GM23338 (cell line): ENCODE results near the gene RUNX3. TPM values are rescaled to one million over a fixed set of nuclear protein-coding genes. Genes with fewer than 3 reads are reported as not detected.

ENCODE experiments used
- ATAC-seq: fragments of 200-7000 bp; cut with Tn5 transposase; 3 replicates; pipeline ENCODE4 v1.9.1; 2020
- DNase-seq: peaks from one replicate; pipeline ENCODE4 v3.0.0-alpha.2; 2015; ENCODE audit warnings: low spot score
- H2AFZ ChIP-seq: fragments of 200-600 bp; sonication (generic); 2 replicates; pipeline ENCODE4 v1.8.0; 2016; ENCODE audit warnings: antibody characterized with exemption, mild to moderate bottlenecking, moderate library complexity
- H3F3A ChIP-seq: fragments of 200-600 bp; sonication (generic); replicated peaks from 2 replicates; pipeline ENCODE4 v1.8.0; 2017; ENCODE audit warnings: antibody characterized with exemption, mixed run types, low read depth
- H3K27ac ChIP-seq: fragments of 200-600 bp; sonication (generic); 2 replicates; pipeline ENCODE4 v1.6.1; 2016; ENCODE audit warnings: low read depth
- H3K27me3 ChIP-seq: fragments of 200-600 bp; sonication (generic); 2 replicates; pipeline ENCODE4 v1.8.0; 2016; ENCODE audit warnings: mild to moderate bottlenecking, mixed run types, moderate library complexity; ENCODE audit not compliant: insufficient read depth
- H3K36me3 ChIP-seq: fragments of 200-600 bp; sonication (generic); 2 replicates; pipeline ENCODE4 v1.8.0; 2016; ENCODE audit warnings: mild to moderate bottlenecking; ENCODE audit not compliant: insufficient read depth
- H3K4me1 ChIP-seq: fragments of 200-600 bp; sonication (generic); 2 replicates; pipeline ENCODE4 v1.8.0; 2016; ENCODE audit warnings: mild to moderate bottlenecking, moderate library complexity; ENCODE audit not compliant: insufficient read depth
- H3K4me2 ChIP-seq: fragments of 200-600 bp; sonication (generic); 2 replicates; pipeline ENCODE4 v1.7.1; 2017; ENCODE audit warnings: mixed run types
- H3K4me3 ChIP-seq: fragments of 200-600 bp; sonication (generic); 2 replicates; pipeline ENCODE4 v1.6.1; 2016; ENCODE audit warnings: mixed run types
- H3K79me2 ChIP-seq: fragments of 200-600 bp; sonication (generic); replicated peaks from 2 replicates; pipeline ENCODE4 v1.8.0; 2017; ENCODE audit warnings: mild to moderate bottlenecking; ENCODE audit not compliant: insufficient read depth
- H3K9me2 ChIP-seq: fragments of 200-600 bp; sonication (generic); 2 replicates; pipeline ENCODE4 v1.8.0; 2017; ENCODE audit not compliant: insufficient read depth
- H4K20me1 ChIP-seq: fragments of 200-600 bp; sonication (generic); replicated peaks from 2 replicates; pipeline ENCODE4 v1.8.0; 2017; ENCODE audit warnings: mild to moderate bottlenecking; ENCODE audit not compliant: insufficient read depth
- H3K27ac Mint-ChIP-seq: 2 replicates; pipeline ENCODE4 v1.8.0; 2020; ENCODE audit warnings: inconsistent platforms, mild to moderate bottlenecking, moderate library complexity, mixed read lengths
- H3K27me3 Mint-ChIP-seq: 3 replicates; pipeline ENCODE4 v1.8.0; 2022; ENCODE audit warnings: low read depth, mild to moderate bottlenecking, moderate library complexity, mixed read lengths, inconsistent platforms; ENCODE audit not compliant: insufficient read depth, poor library complexity
- H3K36me3 Mint-ChIP-seq: 3 replicates; pipeline ENCODE4 v1.8.0; 2021; ENCODE audit warnings: low read depth, mild to moderate bottlenecking, inconsistent platforms, moderate library complexity, mixed read lengths
- H3K4me1 Mint-ChIP-seq: 3 replicates; pipeline ENCODE4 v1.8.0; 2020; ENCODE audit warnings: mild to moderate bottlenecking, inconsistent platforms, mixed read lengths
- H3K4me3 Mint-ChIP-seq: 3 replicates; pipeline ENCODE4 v1.8.0; 2021; ENCODE audit warnings: moderate library complexity, mild to moderate bottlenecking, inconsistent platforms, mixed read lengths
- H3K9me3 Mint-ChIP-seq: 3 replicates; pipeline ENCODE4 v1.8.0; 2020; ENCODE audit warnings: moderate library complexity, mild to moderate bottlenecking, inconsistent platforms, mixed read lengths
- CREB1 ChIP-seq: fragments of 250-450 bp; sonication (Bioruptor Pico); IDR thresholded peaks from 2 replicates; pipeline ENCODE4 v1.5.0; 2020; ENCODE audit warnings: low read depth, mild to moderate bottlenecking, moderate library complexity
- ETS1 ChIP-seq: IDR thresholded peaks from 2 replicates; pipeline ENCODE4 v1.6.1; 2016; ENCODE audit warnings: antibody characterized with exemption
- EZH2phosphoT487 ChIP-seq: fragments of 200-600 bp; sonication (generic); IDR thresholded peaks from one replicate; pipeline ENCODE4 v1.8.1; 2018; ENCODE audit warnings: antibody characterized with exemption; ENCODE audit not compliant: unreplicated experiment
- JUNB ChIP-seq: IDR thresholded peaks from one replicate; pipeline ENCODE4 v1.6.1; 2016; ENCODE audit warnings: antibody characterized with exemption; ENCODE audit not compliant: unreplicated experiment
- NANOG ChIP-seq: IDR thresholded peaks from 2 replicates; pipeline ENCODE4 v1.6.1; 2016; ENCODE audit warnings: antibody characterized with exemption, borderline replicate concordance
- POLR2AphosphoS5 ChIP-seq: IDR thresholded peaks from 2 replicates; pipeline ENCODE4 v1.6.1; 2016; ENCODE audit warnings: antibody characterized with exemption, low read depth
- REST ChIP-seq: IDR thresholded peaks from one replicate; pipeline ENCODE4 v1.6.1; 2018; ENCODE audit warnings: antibody characterized with exemption; ENCODE audit not compliant: unreplicated experiment
- STAT1 ChIP-seq: IDR thresholded peaks from one replicate; pipeline ENCODE4 v1.6.1; 2016; ENCODE audit warnings: antibody characterized with exemption; ENCODE audit not compliant: unreplicated experiment
- ZNF114 ChIP-seq: fragments of 250-450 bp; sonication (Bioruptor Pico); IDR thresholded peaks from 2 replicates; pipeline ENCODE4 v1.5.0; 2020; ENCODE audit warnings: mild to moderate bottlenecking, moderate library complexity
- ZNF331 ChIP-seq: fragments of 250-450 bp; sonication (Bioruptor Pico); IDR thresholded peaks from 2 replicates; pipeline ENCODE4 v1.5.0; 2020; ENCODE audit warnings: low read depth, mild to moderate bottlenecking, moderate library complexity
- ZNF462 ChIP-seq: fragments of 250-450 bp; sonication (Bioruptor Pico); IDR thresholded peaks from 2 replicates; pipeline ENCODE4 v1.5.0; 2020; ENCODE audit warnings: mild to moderate bottlenecking, moderate library complexity
- polyA plus RNA-seq: library from polyadenylated mRNA; unstranded; fragments of >200 nt; fragmentation: Nextera tagmentation; extraction: Ambion mirVana; gene quantifications from 2 replicates; pipeline ENCODE4 v1.2.1, GENCODE V29; 2016
- total RNA-seq: library from RNA; depleted of rRNA; stranded (reverse); fragments of >200 nt; shearing (Covaris generic); gene quantifications from 2 replicates; pipeline ENCODE4 v1.2.3, GENCODE V29; 2014

RUNX3 gene
- total and polyA plus RNA-seq, 2 experiments from 2014 or later, result 0.23 to 0.73 TPM

- TF ChIP-seq ETS1 (no peak), ZNF331 (CRISPR knock-in tag) (no peak), ZNF114 (CRISPR knock-in tag) (no peak), JUNB (no peak), POLR2AphosphoS5 (no peak), CREB1 (CRISPR knock-in tag) (no peak)
Measured at GRCh38 chr1:24918995-24919605, 11.0 kb downstream of the RUNX3 start (continued).

- Histone ChIP-seq H3K79me2 (no peaks in the 10 kb centered on the region), H4K20me1 (no peaks in the 10 kb centered on the region), H3F3A (no peaks in the 10 kb centered on the region), H3K4me2 (no peak overlapping the region), H3K4me3 (no peak overlapping the region), H2AFZ (no peak overlapping the region), H3K9me2 (no peaks in the 10 kb centered on the region), H3K27ac (no peak overlapping the region), H3K4me1 (peaks cover 8% of the 10 kb centered on the region; the same call in 1 of the 2 replicates), H3K27me3 (no peaks in the 10 kb centered on the region), H3K36me3 (no peaks in the 10 kb centered on the region)
- ATAC-seq, result no peak
- no peak for DNase-seq
- H3K27ac Mint-ChIP-seq, result no peak overlapping the region
- peaks cover 8% of the 10 kb centered on the region for H3K27me3 Mint-ChIP-seq
- no peak overlapping the region for H3K4me3 Mint-ChIP-seq
- no peaks in the 10 kb centered on the region for H3K36me3 Mint-ChIP-seq
- peaks cover 13% of the 10 kb centered on the region for H3K4me1 Mint-ChIP-seq
- H3K9me3 Mint-ChIP-seq, result no peaks in the 10 kb centered on the region
- TF ChIP-seq STAT1 (no peak), ZNF114 (CRISPR knock-in tag) (no peak), REST (no peak), ZNF331 (CRISPR knock-in tag) (no peak), ZNF462 (CRISPR knock-in tag) (no peak), CREB1 (CRISPR knock-in tag) (no peak), JUNB (no peak), EZH2phosphoT487 (no peak), NANOG (no peak), ETS1 (no peak), POLR2AphosphoS5 (no peak)
Measured at GRCh38 chr1:24918370-24918769, 11.7 kb downstream of the RUNX3 start.
